ENCODE results near the gene CDYL.

CDYL gene

DNA sequence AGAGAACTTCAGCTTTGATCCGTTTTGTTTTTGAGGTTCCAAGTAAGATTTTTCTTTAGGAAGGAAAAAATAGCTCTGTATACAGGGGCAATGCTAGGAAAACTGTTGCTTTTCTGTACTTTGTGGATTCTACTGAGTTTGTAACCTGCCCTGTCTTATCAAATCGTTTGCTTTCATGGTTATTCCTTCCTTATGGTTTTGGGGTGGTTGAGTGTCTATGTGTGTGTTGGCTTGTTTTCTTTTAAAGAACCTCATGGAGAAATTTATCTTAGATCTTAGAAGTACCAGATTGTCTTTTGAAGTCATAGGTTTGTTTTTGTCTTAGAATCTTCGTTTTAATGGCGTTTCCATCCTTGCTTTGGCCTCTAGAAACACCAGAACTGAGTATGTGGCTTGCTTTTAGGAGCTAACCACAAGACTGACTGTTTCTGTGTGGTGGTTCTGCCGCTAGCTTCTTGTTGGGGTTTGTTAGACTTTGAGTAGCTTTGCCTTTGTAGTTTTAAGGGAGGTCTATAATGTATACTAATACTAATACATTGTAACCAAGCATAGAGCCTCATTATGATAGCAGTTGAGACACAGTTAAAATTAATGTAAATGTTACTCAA, 140.9 kb downstream of the CDYL start:
- TF ChIP-seq, protein P1, sequence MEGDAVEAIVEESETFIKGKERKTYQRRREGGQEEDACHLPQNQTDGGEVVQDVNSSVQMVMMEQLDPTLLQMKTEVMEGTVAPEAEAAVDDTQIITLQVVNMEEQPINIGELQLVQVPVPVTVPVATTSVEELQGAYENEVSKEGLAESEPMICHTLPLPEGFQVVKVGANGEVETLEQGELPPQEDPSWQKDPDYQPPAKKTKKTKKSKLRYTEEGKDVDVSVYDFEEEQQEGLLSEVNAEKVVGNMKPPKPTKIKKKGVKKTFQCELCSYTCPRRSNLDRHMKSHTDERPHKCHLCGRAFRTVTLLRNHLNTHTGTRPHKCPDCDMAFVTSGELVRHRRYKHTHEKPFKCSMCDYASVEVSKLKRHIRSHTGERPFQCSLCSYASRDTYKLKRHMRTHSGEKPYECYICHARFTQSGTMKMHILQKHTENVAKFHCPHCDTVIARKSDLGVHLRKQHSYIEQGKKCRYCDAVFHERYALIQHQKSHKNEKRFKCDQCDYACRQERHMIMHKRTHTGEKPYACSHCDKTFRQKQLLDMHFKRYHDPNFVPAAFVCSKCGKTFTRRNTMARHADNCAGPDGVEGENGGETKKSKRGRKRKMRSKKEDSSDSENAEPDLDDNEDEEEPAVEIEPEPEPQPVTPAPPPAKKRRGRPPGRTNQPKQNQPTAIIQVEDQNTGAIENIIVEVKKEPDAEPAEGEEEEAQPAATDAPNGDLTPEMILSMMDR (IDR thresholded peaks at IDR 0.05; ENCODE audit: extremely low read depth, missing control alignments), result no peak
- DNase-seq (ENCODE audit: low spot score), result no peak

DNA sequence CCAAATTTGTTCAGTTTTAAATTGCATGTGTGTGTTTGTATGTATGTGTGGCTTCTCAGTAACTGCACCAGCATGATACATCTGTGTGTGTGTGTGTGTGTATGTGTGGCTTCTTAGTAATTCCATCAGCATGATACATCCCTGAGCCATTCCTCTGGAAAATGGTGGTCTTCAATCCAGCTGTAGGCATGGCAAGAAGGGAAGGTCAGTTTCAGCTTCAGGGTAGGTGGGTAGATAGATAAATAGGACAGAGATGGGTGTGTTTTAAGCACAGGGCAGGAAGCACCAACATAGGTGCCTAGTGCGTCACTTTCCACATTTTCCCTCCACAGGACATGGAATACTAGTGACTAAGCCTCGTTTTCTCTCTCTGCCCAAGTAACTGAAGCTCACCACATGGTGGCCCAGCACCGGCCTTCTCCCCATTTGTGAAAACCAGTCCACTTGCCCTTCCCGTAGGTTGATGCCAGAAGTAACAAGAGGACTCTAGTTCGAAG, 144.8 kb downstream of the CDYL start:
- DNase-seq (ENCODE audit: low spot score), result no peak
- TF ChIP-seq, protein P1 (IDR thresholded peaks at IDR 0.05; ENCODE audit: extremely low read depth, missing control alignments), result no peak

DNA sequence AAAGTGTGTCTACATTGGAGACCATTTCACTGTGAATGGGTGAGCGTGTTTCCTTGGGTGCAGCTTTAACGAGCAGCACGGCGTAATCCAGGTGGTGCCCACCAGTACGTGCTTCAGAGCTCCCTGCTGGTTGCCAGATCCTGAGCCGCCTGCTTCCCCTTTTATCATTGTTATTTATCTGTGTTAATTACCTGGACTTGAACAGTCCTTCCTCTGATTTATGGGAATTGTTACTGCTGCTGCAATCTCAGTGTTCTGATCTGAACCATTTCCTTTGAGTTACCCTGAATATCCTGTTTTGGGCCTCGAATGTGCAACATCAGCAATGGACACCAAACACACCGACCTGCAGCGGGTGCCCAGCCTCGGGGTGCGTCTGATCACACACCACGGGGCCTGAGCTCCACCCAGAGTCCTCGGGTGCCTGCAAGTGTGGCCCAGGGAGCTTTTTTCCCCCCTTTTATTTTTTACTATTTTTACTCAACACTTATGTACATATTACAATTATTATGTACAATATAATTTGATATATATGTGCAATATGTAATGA, 146.4 kb downstream of the CDYL start:
- DNase-seq (ENCODE audit: low spot score), result no peak
- TF ChIP-seq, protein P1 (IDR thresholded peaks at IDR 0.05; ENCODE audit: extremely low read depth, missing control alignments), result no peak

DNA sequence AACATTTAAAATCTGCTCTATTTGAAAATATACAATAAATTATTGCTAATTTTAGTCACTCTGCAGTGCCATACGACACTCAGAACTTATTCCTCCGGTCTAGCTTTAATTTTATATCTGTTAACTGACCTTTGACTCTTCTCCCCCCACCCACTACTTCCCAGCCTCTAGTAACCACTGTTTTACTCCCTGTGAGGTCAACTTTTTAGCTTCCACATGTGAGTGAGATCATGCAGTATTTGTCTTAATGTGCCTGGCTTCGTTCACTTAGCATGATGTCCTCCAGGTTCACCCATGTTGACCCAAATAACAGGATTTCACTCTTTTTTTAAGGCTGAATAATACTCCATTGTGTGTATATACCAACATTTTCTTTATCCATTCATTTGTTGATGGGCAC, 146.9 kb downstream of the CDYL start:
- DNase-seq (ENCODE audit: low spot score), result no peak
- TF ChIP-seq, protein P1 (IDR thresholded peaks at IDR 0.05; ENCODE audit: extremely low read depth, missing control alignments), result no peak

DNA sequence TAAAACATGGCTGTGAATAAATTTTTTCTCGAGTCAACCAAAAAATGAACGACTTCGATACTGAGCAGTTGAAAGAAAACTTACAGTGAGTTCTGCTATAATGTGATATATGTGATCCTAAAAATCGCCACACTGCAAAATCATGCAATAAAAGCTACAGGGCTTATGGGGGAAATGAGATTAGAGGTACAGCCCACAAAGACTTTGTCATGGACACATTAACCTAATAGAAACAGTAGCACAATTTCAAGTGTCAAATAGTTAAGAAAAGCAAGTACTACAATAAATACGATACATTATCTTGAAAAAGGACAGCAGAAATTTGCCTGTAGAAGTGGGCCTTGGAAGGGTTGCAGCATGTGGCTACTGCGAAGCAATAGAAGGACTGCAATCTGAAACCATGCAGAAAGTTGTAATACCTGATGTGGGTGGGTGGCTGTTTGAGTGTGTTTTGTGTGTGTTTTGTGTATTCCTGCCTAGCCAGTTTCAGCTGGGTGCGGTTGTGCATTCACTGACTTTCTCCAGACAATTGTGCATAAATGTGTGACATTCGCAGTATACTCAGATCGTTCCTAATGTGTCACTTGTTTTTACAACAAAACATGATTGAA, 148.6 kb downstream of the CDYL start:
- no peak for DNase-seq (ENCODE audit: low spot score)
- TF ChIP-seq, protein P1 (IDR thresholded peaks at IDR 0.05; ENCODE audit: extremely low read depth, missing control alignments), result no peak

DNA sequence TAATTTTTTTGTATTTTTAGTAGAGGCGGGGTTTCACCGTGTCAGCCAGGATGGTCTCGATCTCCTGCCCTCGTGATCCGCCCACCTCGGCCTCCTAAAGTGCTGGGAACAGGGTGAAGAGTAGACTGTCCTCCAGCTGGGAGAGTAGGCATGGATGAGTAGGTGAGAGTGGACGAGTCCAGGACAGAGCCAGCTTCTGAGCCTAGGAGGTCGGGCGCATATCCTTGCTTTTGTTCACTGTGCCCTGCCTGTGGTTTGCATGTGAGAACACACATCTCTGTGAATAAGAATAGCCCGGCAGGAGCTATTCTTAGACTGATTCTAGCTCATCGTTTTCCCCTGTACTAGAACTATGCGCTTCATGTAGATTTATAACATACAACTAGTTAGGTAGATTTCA, 149.4 kb downstream of the CDYL start:
- DNase-seq (ENCODE audit: low spot score), result no peak
- TF ChIP-seq, protein P1 (IDR thresholded peaks at IDR 0.05; ENCODE audit: extremely low read depth, missing control alignments), result no peak

DNA sequence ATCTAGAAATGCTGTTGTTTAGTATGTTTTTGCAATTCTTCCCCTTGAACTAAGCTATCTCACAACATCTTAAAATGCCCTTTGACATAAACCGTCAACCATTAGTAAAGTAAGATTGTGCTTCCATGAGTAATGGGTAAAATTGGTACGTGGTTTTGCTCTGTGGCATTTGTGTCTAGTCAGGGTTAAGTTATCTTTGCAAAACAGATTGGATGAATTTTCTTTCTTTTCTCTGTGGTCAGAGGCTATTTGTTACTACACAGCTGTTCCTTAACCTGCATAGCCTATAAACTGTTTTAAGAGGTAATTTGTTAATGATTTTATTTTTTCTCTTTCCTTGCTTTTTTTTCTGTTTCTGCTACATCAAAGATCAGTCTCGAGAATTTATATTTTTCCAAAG, 152.2 kb downstream of the CDYL start:
- DNase-seq (ENCODE audit: low spot score), result no peak
- TF ChIP-seq, protein P1 (IDR thresholded peaks at IDR 0.05; ENCODE audit: extremely low read depth, missing control alignments), result no peak

Measured in GM20000 (cell line).